Fibroblast of lung (primary cell): ENCODE data around the gene PLD5.

Source experiments
- EZH2 ChIP-seq: IDR thresholded peaks from 2 replicates; pipeline ENCODE4 v1.5.1; 2012; ENCODE audit warnings: low read length, control low read depth, mild to moderate bottlenecking; ENCODE audit errors: missing control alignments
- TF ChIP-seq, protein P1 (sequence below), 2 donors: IDR thresholded peaks in 1 of 2; conservative IDR thresholded peaks in 1 of 2; 1 replicate in 1 of 2; 2 replicates in 1 of 2; pipeline ENCODE4 v1.5.1; 2011 to 2012; ENCODE audit warnings: low read length in 2 of 2, control low read depth in 1 of 2, inconsistent platforms in 1 of 2, low read depth in 1 of 2, mild to moderate bottlenecking in 1 of 2

DNA sequence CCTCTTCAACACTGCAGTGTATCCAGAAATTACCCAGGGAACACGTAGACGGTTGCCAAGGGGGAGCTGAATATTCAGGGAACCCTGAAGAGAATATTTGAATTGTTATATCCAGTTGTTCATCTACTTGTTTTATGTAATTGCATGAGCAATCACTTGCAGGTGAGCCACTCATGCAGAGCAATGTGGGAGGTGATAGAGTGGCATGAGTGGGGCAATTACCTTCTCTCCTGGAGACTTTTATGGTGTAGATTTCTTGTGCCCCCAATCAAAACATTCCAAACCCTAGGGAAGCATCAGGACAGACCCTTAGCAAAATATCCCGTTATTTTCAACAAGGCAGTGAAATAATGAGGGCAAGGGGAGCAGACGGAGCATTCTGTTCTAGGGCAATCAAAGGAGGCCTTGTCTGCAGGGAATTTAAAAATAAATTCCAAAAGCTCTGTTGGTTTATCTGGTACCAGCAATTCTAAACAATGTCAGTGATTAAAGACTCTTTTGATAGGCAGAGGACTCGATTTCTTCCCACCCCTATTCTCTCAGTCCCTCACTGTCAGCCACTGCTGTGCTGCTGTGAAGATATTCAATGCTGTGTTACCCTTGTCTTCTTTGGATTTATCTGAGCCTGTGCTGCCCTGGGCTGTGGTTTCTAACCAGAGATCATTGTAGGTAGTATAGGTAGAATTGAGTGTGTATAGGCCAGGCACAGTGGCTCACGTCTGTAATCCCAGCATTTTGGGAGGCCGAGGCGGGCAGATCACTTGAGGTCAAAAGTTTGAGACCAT lies 345.4 kb downstream of the PLD5 start:
- TF ChIP-seq, protein P1, sequence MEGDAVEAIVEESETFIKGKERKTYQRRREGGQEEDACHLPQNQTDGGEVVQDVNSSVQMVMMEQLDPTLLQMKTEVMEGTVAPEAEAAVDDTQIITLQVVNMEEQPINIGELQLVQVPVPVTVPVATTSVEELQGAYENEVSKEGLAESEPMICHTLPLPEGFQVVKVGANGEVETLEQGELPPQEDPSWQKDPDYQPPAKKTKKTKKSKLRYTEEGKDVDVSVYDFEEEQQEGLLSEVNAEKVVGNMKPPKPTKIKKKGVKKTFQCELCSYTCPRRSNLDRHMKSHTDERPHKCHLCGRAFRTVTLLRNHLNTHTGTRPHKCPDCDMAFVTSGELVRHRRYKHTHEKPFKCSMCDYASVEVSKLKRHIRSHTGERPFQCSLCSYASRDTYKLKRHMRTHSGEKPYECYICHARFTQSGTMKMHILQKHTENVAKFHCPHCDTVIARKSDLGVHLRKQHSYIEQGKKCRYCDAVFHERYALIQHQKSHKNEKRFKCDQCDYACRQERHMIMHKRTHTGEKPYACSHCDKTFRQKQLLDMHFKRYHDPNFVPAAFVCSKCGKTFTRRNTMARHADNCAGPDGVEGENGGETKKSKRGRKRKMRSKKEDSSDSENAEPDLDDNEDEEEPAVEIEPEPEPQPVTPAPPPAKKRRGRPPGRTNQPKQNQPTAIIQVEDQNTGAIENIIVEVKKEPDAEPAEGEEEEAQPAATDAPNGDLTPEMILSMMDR (conservative IDR thresholded peaks at IDR 0.05 in 1 of 2, IDR thresholded peaks at IDR 0.05 in 1 of 2; ENCODE audit: low read depth in 1 of 2, low read length in 2 of 2), result no peak
- TF ChIP-seq EZH2, result no peak
